GM21737 (cell line): ENCODE measurements around the gene BCL2A1.
"Not testable (repeated sequence)": the region's sequence is repeated elsewhere in the genome, so short reads cannot be mapped to it uniquely, and the experiment has no call there.

ENCODE experiments used
- ATAC-seq: cut with Tn5 transposase; IDR thresholded peaks from one replicate; pipeline ENCODE4 v1.9.1; 2021; ENCODE audit warnings: mild to moderate bottlenecking, moderate library complexity; ENCODE audit not compliant: unreplicated experiment

Gene BCL2A1

GRCh38 chr15:79989682-79990081, 18.7 kb upstream of the BCL2A1 start:
- no peak for ATAC-seq

GRCh38 chr15:79989183-79989582, 18.2 kb upstream of the BCL2A1 start:
- no peak for ATAC-seq

GRCh38 chr15:79988448-79989117, 17.6 kb upstream of the BCL2A1 start:
- ATAC-seq: no peak

- no peak for ATAC-seq
These were observed 17.0 kb upstream of the BCL2A1 start for GRCh38 chr15:79987969-79988368.

- no peak for ATAC-seq
These were observed 16.6 kb upstream of the BCL2A1 start for GRCh38 chr15:79987569-79987955.

- no peak for ATAC-seq
These were observed 10.9 kb upstream of the BCL2A1 start for GRCh38 chr15:79981831-79982455.

- peak; percentile 56 for ATAC-seq
These were observed 7.9 kb upstream of the BCL2A1 start for GRCh38 chr15:79978655-79979514.

GRCh38 chr15:79978260-79978654, 7.3 kb upstream of the BCL2A1 start:
- no peak for ATAC-seq

GRCh38 chr15:79977431-79978054, 6.5 kb upstream of the BCL2A1 start:
- ATAC-seq: peak; percentile 41

GRCh38 chr15:79973456-79974195, 2.6 kb upstream of the BCL2A1 start:
- ATAC-seq: no peak

- ATAC-seq: no peak
These were observed 1.9 kb upstream of the BCL2A1 start for GRCh38 chr15:79972863-79973262.

GRCh38 chr15:79970181-79970580, 815 bp downstream of the BCL2A1 start:
- no peak for ATAC-seq

- no peak for ATAC-seq
These were observed 1.9 kb downstream of the BCL2A1 start for GRCh38 chr15:79969146-79969545.

- ATAC-seq: no peak
These were observed 3.5 kb downstream of the BCL2A1 start for GRCh38 chr15:79967298-79968182.

GRCh38 chr15:79966634-79967297, 4.2 kb downstream of the BCL2A1 start:
- ATAC-seq: no peak

- ATAC-seq: no peak
These were observed 5.0 kb downstream of the BCL2A1 start for GRCh38 chr15:79965846-79966630.

- no peak for ATAC-seq
These were observed 6.7 kb downstream of the BCL2A1 start for GRCh38 chr15:79964232-79964805.

- ATAC-seq: not testable (repeated sequence)
These were observed 8.1 kb downstream of the BCL2A1 start for GRCh38 chr15:79962921-79963320.
